KOPT-K1 (cell line): Measurements from ENCODE around the gene TUBB4B.

Experiments used
- H3K27ac ChIP-seq: fragments of 200-600 bp; sonication (generic); 2 replicates; pipeline ENCODE4 v1.5.1; 2016; ENCODE audit warnings: antibody characterized with exemption, mild to moderate bottlenecking, low read depth, low read length; ENCODE audit not compliant: poor library complexity, severe bottlenecking
- H3K36me3 ChIP-seq: fragments of 200-600 bp; sonication (generic); 2 replicates; pipeline ENCODE4 v1.5.1; 2017; ENCODE audit warnings: antibody characterized with exemption, mild to moderate bottlenecking, low read length, moderate library complexity; ENCODE audit not compliant: insufficient read depth
- H3K9me3 ChIP-seq: fragments of 200-600 bp; sonication (generic); 2 replicates; pipeline ENCODE4 v1.5.1; 2017; ENCODE audit warnings: antibody characterized with exemption, low read length, mild to moderate bottlenecking; ENCODE audit not compliant: insufficient read depth, poor library complexity, severe bottlenecking

TUBB4B gene

DNA sequence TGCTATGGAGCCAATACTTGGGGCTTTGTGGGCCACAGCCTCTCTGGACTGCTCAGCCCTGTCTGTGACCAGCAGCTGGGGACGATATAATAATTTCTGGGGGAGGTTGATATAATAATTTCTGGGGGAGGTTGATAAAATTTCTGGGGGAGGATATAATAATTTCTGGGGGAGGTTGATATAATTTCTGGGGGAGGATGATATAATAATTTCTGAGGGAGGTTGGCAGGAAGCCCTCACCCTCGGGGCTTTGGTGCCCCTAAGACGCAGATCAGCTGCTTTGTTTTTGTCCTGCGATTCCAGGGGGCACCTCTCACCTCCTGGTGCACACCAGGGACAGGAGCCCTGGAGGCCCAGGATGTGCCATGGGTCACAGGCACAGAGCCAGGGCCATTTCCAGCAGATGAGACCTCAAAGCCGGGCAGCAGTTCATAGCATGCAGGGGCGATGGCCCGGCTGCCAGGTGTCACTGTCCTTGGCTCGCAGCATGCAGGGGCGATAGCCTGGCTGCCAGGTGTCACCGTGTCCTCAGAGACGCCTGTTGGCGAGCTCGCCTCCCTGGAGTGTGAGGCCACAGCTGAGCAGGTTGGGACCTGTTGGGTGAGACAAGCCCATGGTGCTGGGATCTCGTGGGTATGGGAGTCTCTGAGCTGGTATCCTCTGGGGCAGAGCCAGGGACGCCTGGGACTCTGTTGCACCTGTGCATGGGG is 32.7 kb downstream of the TUBB4B start:
- Histone ChIP-seq H3K36me3 (peaks cover 32% of the 10 kb centered on the region), H3K9me3 (no peaks in the 10 kb centered on the region), H3K27ac (no peak overlapping the region)

DNA sequence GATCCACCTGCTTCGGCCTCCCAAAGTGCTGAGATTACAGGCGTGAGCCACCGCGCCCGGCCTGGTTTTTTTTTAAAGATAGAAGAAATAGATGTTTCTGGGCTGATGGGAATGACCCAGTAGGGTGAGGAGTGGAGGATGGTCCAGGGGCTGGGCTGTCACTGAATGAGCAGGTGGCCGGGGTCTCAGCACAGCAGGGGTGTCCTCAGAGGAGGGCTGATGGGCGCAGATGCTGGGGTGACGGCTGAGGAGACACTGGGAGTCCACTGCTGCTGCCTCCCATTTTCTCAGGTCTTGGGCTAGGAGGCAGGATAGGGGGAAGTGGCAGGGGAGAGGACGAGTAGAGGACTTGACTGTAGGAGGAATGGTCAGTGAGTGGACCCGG is 34.1 kb downstream of the TUBB4B start:
- Histone ChIP-seq H3K9me3 (no peaks in the 10 kb centered on the region), H3K36me3 (peaks cover 20% of the 10 kb centered on the region), H3K27ac (no peak overlapping the region)

DNA sequence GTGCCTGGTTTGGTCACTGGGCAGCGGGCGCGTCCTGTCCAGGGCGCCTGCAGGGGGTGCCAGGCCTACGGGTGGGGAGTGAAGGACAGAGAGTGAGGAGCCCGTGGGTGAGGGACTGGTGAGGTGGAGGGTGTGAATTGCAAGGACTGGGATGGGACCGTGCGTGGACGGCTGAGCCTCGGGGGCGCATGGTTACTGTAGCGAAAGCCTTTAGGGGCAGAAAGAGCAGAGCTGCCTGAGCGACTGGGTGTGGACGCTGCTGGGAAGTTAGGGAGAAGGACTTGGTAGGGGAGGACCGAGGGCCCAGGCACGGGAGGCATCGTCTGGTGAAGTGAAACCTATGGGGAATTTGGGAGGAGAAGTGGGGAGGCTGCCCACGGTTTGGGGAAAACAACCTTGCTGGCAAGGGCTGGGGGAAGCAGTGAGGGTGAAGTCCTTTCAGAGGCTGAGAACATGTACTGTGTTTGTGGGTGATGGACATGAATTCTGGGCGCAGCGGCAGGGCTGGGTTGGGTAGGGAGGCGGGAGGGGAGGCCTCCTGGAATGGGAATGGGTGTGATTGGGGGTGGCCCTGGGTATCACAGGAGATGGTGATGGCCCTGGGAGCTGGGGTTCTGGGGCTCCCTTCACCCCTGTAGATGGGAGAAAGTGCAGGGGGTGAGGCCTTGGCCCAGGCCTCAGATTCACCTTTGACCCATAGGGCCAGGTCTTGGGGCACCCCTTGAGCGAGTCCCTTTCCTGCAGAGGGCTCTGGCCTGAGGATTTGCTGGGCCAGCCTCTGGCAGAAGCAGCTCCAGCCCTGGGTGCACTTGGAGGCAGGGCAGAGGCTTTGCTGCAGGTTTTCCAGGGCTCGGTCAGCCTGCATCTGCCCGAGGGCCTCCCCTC is 34.7 kb downstream of the TUBB4B start:
- no peaks in the 10 kb centered on the region for H3K9me3 ChIP-seq
- peaks cover 20% of the 10 kb centered on the region for H3K36me3 ChIP-seq
- H3K27ac ChIP-seq: no peak overlapping the region

DNA sequence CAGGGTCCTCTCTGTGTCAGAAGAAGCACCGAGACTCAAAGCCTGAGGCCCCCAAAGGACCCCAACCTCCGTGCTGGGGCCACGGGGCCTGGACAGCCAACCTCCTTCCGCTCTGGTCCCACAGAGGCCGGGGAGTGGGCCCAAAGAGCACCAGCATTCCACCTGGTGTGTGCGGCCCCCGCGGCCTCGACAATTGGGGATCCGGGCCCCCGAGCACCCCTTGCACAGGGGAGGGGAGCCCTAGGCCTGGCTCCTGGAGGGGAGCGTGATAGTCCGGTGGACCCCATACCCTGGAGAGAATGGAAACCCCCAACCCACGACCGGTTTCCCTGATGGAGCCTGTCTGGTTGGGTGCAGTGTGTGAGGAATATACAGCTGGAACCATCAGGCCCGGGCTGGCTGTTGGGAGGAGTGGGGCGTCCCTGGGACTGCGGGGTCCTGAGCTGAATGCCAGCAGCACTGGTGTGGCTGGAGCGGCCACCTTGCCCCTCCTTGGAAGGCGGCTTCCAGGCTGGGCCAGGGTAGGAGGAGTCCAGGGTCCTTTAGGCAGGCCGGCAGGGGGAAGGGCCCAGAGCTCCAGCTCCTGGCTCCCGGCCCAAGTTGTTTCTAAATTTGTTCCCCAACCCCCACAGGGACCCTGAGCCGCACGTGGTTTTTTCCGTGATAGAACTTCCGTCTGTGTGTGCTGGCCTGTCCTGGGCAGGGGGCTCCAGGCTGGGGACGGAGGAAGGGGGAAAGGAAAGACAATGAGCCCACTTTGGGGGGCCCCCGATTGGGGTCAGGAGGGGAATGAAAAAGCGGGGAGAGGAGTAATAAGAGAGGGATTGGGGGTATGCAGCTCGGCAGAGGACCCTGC is 35.6 kb downstream of the TUBB4B start:
- no peaks in the 10 kb centered on the region for H3K9me3 ChIP-seq
- H3K27ac ChIP-seq: no peak overlapping the region
- H3K36me3 ChIP-seq: peaks cover 20% of the 10 kb centered on the region

DNA sequence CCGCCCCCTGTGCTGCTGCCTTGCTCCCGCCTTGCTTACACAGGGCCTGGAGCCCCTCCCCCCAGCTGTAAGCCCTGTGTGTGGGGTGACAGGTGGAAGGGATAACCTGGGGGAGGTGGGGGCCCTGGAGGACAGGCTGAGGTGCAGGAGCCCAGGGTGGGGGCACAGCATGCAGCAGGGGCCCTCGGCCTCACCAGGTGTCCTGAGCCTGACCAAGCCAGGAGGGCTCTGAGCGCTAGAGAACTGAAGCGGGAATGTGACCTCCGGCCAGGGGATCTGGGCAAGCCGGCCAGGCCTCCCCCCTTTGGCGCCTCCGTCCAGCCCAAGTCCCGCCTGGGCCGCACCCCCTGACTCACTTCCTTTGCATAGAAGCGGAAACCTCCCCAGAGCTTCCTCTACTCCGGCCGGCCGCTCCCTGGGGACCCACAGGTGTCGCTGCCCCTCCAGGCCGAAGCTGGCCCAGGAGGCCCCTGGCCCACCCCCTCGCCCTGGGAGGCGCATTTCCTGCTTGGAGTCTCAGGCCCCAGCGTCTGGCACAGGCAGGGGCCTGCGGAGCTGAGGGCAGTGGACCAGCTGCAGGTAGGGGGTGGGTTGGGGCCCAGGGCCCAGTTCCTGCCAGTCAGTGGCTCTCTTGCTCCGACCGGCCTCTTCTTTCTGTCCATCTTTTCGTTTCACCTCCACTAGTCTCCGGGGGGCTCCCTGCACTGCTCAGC is 36.4 kb downstream of the TUBB4B start, which contains the start of gene TOR4A:
TOR4A (plus strand) TSS at position 398 of the 713 bp plus-strand sequence. CDS start 964 bp downstream, outside the sequence.
- peaks cover 15% of the 10 kb centered on the region for H3K36me3 ChIP-seq
- H3K27ac ChIP-seq: no peak within 1 kb of the TSS
- no peaks in the 10 kb centered on the region for H3K9me3 ChIP-seq

DNA sequence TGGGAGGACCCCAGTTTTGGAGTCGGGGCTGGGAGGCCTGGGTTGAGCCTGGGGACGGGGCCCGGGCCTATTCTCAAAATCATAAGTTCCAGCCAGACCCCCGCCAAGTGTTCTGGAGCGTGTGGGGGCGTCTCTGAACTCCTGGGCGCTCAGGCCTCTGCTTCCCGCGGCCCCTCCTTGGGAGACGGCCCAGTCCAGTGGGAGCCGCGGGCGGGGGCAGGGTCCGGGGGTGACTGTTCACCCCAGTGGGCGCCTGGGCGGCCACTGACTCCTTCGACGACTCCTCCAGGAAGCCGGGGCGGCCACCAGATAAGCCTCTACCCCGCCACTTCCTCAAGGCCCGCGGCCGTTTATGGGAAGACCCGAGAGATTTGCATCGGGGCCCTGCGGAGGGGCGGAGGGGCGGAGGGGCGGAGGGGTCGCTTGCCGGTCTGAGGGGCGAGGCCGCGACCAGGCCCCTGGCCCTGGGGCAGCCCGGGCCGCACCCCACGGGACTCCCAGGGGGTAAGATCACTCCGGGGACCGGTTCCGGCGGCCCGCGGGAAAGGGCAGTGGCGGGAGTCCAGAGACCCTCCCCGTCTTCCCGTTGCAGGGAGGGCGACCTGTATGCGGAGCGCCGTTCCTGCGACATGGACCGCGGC is 37.1 kb downstream of the TUBB4B start:
- Histone ChIP-seq H3K9me3 (no peaks in the 10 kb centered on the region), H3K36me3 (peaks cover 8% of the 10 kb centered on the region), H3K27ac (no peak overlapping the region)

DNA sequence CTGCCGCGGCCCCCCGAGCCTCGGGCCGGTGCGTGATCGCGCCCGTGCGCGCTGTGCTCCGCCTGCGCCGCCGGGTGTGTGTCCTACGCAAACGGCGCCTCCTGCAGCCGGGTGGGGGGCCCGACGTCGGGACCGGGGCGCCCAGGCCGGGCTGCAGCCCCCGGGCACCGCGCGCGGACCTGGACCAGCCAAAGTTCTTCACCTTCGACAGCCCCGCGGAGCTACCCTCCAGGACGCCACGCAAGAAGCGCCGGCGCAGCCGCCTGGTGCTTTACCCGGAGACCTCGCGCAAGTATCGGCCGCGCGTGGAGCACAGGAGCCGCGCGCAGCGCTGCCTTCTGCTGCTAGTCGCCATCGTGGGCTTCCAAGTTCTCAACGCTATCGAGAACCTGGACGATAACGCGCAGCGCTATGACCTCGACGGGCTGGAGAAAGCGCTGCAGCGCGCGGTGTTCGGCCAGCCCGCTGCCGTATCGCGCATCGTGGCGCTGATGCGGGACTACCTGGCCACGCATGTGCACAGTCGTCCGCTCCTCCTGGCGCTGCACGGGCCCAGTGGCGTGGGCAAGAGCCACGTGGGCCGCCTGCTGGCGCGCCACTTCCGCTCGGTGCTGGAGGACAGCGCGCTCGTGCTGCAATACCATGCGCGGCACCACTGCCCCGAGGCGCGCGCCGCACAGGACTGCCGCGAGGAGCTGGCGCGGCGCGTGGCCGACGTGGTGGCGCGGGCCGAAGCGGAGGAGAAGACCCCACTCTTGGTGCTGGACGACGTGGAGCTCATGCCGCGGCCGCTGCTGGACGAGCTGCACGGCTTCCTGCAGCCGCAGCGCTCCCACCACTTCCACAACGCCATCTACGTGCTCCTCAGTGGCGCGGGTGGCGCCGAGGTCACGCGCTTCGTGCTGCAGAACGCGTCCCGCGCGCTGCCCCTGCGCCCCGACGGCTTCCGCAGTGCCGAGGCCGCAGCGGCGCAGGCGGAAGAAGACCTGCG is 37.9 kb downstream of the TUBB4B start:
- Histone ChIP-seq H3K9me3 (no peaks in the 10 kb centered on the region), H3K36me3 (peaks cover 2% of the 10 kb centered on the region; the same call in 1 of the 2 replicates), H3K27ac (no peak overlapping the region)

DNA sequence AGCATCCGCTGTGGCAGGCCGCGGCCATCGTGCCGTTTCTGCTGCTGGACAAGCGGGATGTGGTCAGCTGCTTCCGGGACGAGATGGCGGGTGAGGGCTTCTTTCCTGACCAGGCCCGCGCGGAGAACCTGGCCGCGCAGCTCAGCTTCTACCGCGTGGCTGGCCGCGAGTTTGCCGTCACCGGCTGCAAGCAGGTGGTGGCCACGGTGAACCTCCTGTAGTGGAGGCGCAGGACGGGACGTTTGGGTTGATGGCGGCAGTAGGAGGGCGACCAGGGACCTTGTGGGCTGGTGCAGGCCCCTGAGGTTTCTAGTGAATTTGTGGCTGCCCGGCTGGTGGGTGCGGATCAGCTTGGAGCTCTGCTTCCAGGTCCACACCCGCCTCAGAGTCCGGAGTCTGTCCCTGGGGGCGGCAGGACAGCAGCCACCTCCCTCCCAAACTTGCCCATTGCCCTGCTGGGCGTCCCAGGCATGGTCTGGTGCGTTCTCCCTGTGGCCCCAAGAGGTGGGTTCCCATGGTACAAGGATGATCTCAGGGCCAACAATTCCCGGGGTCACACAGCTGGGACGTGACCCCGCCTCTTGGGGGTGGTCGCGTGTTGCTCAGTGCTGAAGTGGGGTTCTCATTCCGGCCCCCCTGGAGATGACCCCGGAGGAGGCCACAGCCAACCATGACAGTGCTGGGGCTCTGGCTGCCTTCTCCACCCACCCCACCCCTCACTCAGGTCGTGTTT is 38.8 kb downstream of the TUBB4B start:
- Histone ChIP-seq H3K27ac (no peak overlapping the region), H3K36me3 (no peaks in the 10 kb centered on the region), H3K9me3 (no peaks in the 10 kb centered on the region)

DNA sequence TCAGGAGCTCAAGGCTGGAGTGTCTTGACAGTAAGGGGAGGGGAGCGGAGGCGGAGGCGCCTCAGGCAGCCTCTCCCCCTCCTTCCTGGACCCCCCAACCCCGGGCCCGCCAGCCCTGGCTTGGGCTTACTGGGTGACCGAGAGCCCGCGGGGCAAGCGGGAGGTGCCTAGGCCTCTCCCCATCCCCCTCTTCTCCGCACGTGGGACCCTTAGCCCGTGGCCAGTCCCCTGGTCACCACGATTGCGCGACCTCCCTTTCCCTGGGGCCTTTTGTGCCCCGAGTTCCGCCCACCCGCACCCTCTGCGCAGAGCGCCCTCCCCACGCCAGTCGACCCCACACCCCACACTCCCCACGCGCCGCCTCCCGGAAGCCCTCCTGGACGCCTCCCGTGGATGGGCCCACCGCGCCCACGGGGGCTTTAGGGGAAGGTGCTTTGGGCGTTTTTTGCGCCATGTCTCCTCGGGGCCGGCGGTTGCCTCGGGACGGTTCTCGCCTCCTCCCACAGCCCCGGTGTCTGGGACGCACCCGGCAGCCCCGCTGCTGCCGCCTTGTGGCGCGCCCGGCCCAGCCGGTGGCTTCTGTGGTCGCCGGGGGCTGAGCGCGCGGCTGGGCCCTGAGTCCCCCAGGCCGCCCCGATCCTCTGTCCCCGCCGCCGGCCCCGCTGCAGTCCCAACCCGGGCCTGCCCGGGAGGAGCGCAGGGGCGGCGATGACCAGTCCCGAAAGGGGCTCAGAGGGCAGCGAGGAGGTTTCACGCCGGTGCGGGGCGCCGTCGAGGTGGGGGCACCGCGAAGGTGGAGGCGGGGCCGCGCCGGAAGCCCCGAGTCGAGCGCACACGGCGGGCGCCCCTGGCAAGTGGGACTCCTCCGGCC is 39.6 kb downstream of the TUBB4B start:
- H3K36me3 ChIP-seq: no peaks in the 10 kb centered on the region
- H3K9me3 ChIP-seq: no peaks in the 10 kb centered on the region
- no peak overlapping the region for H3K27ac ChIP-seq

DNA sequence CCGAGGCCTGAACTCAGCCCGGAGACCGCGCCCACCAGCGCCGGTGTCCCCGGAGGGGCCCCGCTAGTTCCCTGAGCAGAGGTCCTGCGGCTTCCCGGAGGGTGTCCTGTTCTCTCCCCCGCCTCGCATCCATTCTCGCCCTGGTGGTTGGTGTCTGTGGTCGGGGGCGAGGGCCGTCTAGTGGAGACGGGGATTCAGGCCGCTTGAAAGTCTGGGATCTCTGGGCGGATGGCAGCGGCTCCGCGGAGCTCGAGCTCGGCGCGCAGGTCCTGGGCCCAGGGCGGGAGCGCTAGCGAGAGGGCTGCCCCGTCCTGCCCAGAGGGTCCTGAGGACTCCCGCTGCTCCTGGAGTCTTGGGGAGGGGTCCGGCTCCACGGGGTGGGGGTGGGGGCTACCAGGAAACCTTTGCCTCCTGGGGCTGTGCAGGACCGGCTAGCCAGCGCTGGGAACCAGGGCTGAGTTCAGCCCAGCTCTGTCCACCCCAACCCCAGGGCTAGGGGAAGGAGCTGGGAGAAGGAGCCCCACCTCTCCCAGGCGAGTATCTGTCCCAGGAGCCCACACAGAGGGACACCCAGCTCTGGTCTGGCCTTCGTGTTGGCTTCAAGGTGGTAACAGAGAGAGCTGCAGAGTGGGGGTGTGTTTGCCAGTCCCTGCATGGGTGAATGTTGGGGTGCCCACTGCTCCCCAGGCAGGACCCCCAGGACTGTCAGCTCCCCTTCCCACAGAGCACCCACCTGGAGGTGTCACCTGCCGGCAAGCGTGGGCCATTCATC is 40.4 kb downstream of the TUBB4B start:
- Histone ChIP-seq H3K36me3 (no peaks in the 10 kb centered on the region), H3K27ac (no peak overlapping the region), H3K9me3 (no peaks in the 10 kb centered on the region)

DNA sequence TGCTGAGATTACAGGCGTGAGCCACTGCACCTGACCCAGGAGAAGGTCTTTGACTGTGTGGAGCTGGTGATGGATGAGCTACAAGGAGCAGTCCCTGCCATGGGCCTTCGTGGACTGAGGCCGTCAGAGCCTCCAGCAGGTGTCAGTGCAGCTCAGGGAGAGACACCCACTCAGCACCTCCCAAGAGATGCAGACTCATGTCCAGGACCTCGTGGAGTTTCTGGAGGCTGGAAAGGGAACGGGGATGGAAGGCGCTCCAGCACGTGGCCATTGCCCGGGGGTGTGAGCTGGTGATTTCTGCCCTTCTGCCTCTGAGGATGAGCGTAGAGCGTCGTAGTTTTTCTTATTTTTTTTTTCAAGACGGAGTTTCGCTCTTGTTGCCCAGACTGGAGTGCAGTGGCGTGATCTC is 45.9 kb downstream of the TUBB4B start:
- Histone ChIP-seq H3K9me3 (no peaks in the 10 kb centered on the region), H3K36me3 (no peaks in the 10 kb centered on the region), H3K27ac (no peak overlapping the region)
